ENCODE measurements around the gene ELMO1.

The ELMO1 gene

GRCh38 chr7:36820527-36821170, 628.0 kb downstream of the ELMO1 start:
- no peak for DNase-seq (ENCODE audit: insufficient read length)

GRCh38 chr7:36819639-36820038, 629.0 kb downstream of the ELMO1 start:
- no peak for FAIRE-seq
- TF ChIP-seq POLR2A (IDR thresholded peaks at IDR 0.05; ENCODE audit: low read depth, low read length) (no peak), POLR2AphosphoS5 (IDR thresholded peaks at IDR 0.05; ENCODE audit: low read depth, low read length) (no peak), TAF1 (IDR thresholded peaks at IDR 0.05; ENCODE audit: borderline replicate concordance, low read depth, low read length) (no peak)
- no peak for DNase-seq (ENCODE audit: insufficient read length)

More at GRCh38 chr7:36820527-36821170, 628.0 kb downstream of the ELMO1 start:
- no peak for FAIRE-seq
- no peak for TF ChIP-seq TAF1 (IDR thresholded peaks at IDR 0.05; ENCODE audit: borderline replicate concordance, low read depth, low read length)
- TF ChIP-seq POLR2AphosphoS5 (IDR thresholded peaks at IDR 0.05; ENCODE audit: low read depth, low read length) = no peak
- TF ChIP-seq POLR2A (IDR thresholded peaks at IDR 0.05; ENCODE audit: low read depth, low read length) = no peak

DNA sequence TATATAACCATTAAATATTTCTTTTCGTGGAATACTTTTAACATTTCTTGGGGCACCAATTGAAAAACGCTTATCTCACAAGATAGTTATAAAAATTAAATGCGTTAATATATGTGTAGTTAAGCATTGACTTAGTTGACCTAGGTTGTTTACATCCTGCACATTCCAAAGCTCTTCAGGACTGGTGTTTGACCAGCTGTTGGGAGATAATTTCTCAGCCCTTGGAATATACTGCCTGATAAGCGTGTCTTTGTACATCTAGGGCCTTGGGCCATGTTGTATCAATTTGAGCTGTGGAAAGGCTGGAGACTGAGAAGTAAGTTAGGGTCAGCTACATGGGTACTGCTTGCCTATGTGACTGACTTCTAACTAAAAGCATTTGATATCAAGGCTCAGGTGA, 634.4 kb downstream of the ELMO1 start:
- FAIRE-seq (no peak), DNase-seq (ENCODE audit: insufficient read length) (no peak)
- no peak for TF ChIP-seq TAF1 (IDR thresholded peaks at IDR 0.05; ENCODE audit: borderline replicate concordance, low read depth, low read length)
- no peak for TF ChIP-seq POLR2AphosphoS5 (IDR thresholded peaks at IDR 0.05; ENCODE audit: low read depth, low read length)
- no peak for TF ChIP-seq POLR2A (IDR thresholded peaks at IDR 0.05; ENCODE audit: low read depth, low read length)

DNA sequence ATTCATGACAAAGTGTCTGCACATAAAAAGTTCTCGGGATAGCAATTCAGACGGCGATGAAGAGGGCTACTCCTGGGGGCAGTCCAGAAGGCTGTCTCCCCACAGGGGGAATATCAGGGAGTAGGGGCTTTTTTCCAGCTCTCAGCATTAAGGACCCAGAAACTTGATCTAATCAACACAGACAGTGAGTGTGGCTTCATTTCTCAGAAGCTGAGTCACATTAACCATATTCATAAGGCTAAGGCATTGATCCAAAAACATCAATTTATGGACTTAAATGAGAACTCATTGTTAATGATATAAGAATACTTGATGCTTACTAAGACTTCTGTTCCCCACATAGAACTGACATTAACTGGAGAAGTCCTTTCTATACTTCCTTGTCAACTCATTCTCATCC, 636.9 kb downstream of the ELMO1 start:
- TF ChIP-seq POLR2AphosphoS5 (IDR thresholded peaks at IDR 0.05; ENCODE audit: low read depth, low read length) (no peak), TAF1 (IDR thresholded peaks at IDR 0.05; ENCODE audit: borderline replicate concordance, low read depth, low read length) (no peak), POLR2A (IDR thresholded peaks at IDR 0.05; ENCODE audit: low read depth, low read length) (no peak)
- FAIRE-seq = no peak
- no peak for DNase-seq (ENCODE audit: insufficient read length)

- FAIRE-seq = no peak
- no peak for DNase-seq (ENCODE audit: insufficient read length)
- TF ChIP-seq POLR2AphosphoS5 (IDR thresholded peaks at IDR 0.05; ENCODE audit: low read depth, low read length) (no peak), TAF1 (IDR thresholded peaks at IDR 0.05; ENCODE audit: borderline replicate concordance, low read depth, low read length) (no peak), POLR2A (IDR thresholded peaks at IDR 0.05; ENCODE audit: low read depth, low read length) (no peak)
Measured at GRCh38 chr7:36810489-36810888, 638.2 kb downstream of the ELMO1 start.

- TF ChIP-seq POLR2AphosphoS5 (IDR thresholded peaks at IDR 0.05; ENCODE audit: low read depth, low read length) (no peak), POLR2A (IDR thresholded peaks at IDR 0.05; ENCODE audit: low read depth, low read length) (no peak), TAF1 (IDR thresholded peaks at IDR 0.05; ENCODE audit: borderline replicate concordance, low read depth, low read length) (no peak)
- no peak for FAIRE-seq
Measured at GRCh38 chr7:36810032-36810431, 638.6 kb downstream of the ELMO1 start.

GRCh38 chr7:36809510-36809909, 639.2 kb downstream of the ELMO1 start:
- FAIRE-seq = no peak
- DNase-seq (ENCODE audit: insufficient read length) = no peak
- TF ChIP-seq POLR2AphosphoS5 (IDR thresholded peaks at IDR 0.05; ENCODE audit: low read depth, low read length) = no peak
- no peak for TF ChIP-seq TAF1 (IDR thresholded peaks at IDR 0.05; ENCODE audit: borderline replicate concordance, low read depth, low read length)
- no peak for TF ChIP-seq POLR2A (IDR thresholded peaks at IDR 0.05; ENCODE audit: low read depth, low read length)

More at GRCh38 chr7:36810032-36810431, 638.6 kb downstream of the ELMO1 start:
- DNase-seq (ENCODE audit: insufficient read length) = no peak

- FAIRE-seq (no peak), DNase-seq (ENCODE audit: insufficient read length) (no peak)
- TF ChIP-seq TAF1 (IDR thresholded peaks at IDR 0.05; ENCODE audit: borderline replicate concordance, low read depth, low read length) = no peak
- no peak for TF ChIP-seq POLR2AphosphoS5 (IDR thresholded peaks at IDR 0.05; ENCODE audit: low read depth, low read length)
- TF ChIP-seq POLR2A (IDR thresholded peaks at IDR 0.05; ENCODE audit: low read depth, low read length) = no peak
Measured at GRCh38 chr7:36809086-36809485, 639.6 kb downstream of the ELMO1 start.

- no peak for FAIRE-seq
- no peak for TF ChIP-seq POLR2AphosphoS5 (IDR thresholded peaks at IDR 0.05; ENCODE audit: low read depth, low read length)
- no peak for TF ChIP-seq TAF1 (IDR thresholded peaks at IDR 0.05; ENCODE audit: borderline replicate concordance, low read depth, low read length)
- TF ChIP-seq POLR2A (IDR thresholded peaks at IDR 0.05; ENCODE audit: low read depth, low read length) = no peak
- DNase-seq (ENCODE audit: insufficient read length) = no peak
Measured at GRCh38 chr7:36806891-36807290, 641.8 kb downstream of the ELMO1 start.

Data from GM12892 (cell line).